CD4-positive, alpha-beta T cell treated with Interleukin-1 beta for 1 hour (primary cell): Measurements from ENCODE around the gene RABL2B.
A peak's percentile ranks its signal among the peaks of the same experiment; 100 is the strongest.
"Not testable (repeated sequence)": the region's sequence is repeated elsewhere in the genome, so short reads cannot be mapped to it uniquely, and the experiment has no call there.

Experiments used
- DNase-seq, 2 donors: peaks; one replicate each; pipeline ENCODE4 v3.0.0-alpha.2; 2020 to 2022

RABL2B gene

GRCh38 chr22:50783033-50783879, at the start of gene RABL2B:
Gene RABL2B, minus strand, starts transcription at chr22:50783636. Its CDS starts 1,342 bp downstream, at chr22:50782294.
- DNase-seq, result peak; percentile 90 to 92

DNA sequence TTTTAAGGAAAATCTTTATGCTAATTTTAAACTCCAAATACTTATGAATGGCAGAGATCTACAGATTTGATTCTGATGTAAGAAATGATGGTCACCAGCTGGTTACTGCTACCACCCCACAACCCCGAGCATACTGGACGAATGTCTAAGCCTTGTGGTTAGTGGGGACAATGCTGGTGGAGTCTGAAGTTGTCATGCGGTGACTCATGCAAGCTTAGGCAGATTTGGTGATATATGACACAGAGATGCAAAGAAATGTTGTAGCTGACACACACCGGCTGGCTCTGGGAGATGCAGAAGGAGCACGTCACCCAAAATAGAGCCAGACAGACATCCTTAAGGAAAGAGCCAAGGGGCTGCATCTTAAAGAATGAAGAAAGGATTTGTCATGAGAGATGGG, 3.5 kb upstream of the RABL2B start:
- DNase-seq, result not testable (repeated sequence)

DNA sequence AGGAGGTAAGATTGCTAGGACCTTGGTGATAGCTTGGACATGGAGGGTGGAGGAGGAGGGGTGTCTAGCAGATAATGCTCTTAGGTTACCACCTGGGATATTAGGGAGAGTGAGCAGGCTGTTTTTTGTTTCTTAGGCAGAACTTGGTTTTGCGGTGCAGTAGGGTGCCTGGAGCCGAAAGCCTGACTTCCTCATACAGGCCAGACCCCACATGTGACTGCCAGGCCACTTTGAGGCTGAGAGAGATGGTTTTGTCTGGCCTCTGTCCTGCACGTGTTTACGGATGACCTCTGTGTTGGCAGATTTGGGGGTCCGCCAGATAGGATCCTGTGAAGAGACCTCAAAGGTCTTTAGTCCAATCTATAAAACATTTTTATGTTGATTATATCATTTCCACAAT, 1.9 kb upstream of the RABL2B start:
- not testable (repeated sequence) for DNase-seq

DNA sequence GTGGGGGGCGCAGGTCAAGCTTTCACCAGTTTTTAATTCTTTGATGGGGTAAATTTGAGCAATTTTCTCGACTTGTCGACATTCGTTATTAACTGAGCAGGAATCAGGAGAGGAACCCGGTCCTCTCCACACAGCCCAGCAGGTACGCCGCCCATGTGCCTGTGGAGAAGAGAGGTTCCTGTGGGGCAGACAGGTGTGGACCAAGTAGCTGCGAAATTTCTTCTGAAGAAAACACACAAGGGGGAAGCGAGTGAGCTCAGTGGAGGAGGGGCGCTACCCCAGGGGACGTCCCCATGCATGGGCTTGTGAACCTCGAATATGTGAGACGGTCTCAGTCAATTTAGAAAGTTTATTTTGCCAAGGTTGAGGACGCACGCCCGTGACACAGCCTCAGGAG, 442 bp upstream of the RABL2B start:
- DNase-seq, result peak; percentile 15 to 36

GRCh38 chr22:50782253-50782652, 1.2 kb downstream of the RABL2B start:
- DNase-seq, result not testable (repeated sequence)

GRCh38 chr22:50780244-50780643, 3.2 kb downstream of the RABL2B start:
- DNase-seq, result not testable (repeated sequence)

GRCh38 chr22:50777631-50778030, 5.8 kb downstream of the RABL2B start:
- not testable (repeated sequence) for DNase-seq

GRCh38 chr22:50775132-50775531, 8.3 kb downstream of the RABL2B start:
- DNase-seq, result peak in 1 of 2 donors; percentile 5

- not testable (repeated sequence) for DNase-seq
These were observed 19.1 kb downstream of the RABL2B start for GRCh38 chr22:50764288-50764687.

DNA sequence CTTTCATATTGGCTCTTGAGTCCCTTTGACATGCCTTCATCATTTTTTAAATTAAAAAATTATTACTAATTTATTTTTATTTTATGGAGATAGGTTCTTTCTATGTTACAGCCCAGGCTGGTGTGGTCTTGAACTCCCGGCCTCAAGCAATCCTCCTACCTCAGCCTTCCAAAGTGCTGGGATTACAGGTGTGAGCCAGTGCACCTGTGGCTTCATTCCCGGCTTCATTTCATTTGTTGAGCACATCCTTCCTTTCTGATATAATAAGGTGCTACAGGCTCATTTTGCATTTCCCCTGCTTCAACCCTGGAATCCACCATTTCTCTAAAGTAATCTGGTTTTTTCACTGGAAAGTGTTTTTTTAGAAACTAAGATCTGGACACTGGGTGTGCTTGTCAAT, 21.6 kb downstream of the RABL2B start:
- DNase-seq, result not testable (repeated sequence)

GRCh38 chr22:50759597-50760341, 23.7 kb downstream of the RABL2B start:
- DNase-seq, result not testable (repeated sequence)

DNA sequence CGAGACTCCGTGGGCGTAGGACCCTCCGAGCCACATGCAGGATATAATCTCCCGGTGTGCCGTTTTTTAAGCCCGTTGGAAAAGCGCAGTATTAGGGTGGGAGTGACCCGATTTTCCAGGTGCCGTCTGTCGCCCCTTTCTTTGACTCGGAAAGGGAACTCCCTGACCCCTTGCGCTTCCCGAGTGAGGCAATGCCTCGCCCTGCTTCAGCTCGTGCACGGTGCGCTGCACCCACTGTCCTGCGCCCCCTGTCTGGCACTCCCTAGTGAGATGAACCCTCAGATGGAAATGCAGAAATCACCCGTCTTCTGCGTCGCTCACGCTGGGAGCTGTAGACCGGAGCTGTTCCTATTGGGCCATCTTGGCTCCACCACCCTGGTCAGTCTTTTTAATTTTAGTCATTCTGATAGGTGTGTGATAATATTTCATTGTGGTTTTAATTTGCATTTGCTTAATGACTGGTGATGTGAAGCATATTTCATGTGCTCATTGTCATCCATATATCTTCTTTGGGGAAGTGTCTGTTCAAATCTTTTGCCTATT, 26.4 kb downstream of the RABL2B start:
- peak; percentile 67 to 73 for DNase-seq

- not testable (repeated sequence) for DNase-seq
These were observed 27.0 kb downstream of the RABL2B start for GRCh38 chr22:50756406-50756805.

- DNase-seq, result not testable (repeated sequence)
These were observed 28.2 kb downstream of the RABL2B start for GRCh38 chr22:50755251-50755650.

- DNase-seq, result not testable (repeated sequence)
These were observed 33.9 kb downstream of the RABL2B start for GRCh38 chr22:50749302-50750074.

DNA sequence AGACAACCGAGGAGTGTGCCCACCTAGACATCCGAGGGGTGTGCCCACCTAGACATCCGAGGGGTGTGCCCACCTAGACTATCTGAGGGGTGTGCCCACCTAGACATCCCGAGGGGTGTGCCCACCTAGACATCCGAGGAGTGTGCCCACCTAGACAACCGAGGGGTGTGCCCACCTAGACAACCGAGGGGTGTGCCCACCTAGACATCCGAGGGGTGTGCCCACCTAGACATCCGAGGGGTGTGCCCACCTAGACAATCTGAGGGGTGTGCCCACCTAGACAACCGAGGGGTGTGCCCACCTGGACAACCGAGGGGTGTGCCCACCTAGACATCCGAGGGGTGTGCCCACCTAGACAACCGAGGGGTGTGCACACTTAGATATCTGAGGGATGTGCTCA, 34.8 kb downstream of the RABL2B start:
- DNase-seq, result not testable (repeated sequence)

GRCh38 chr22:50747521-50747920, 35.9 kb downstream of the RABL2B start:
- not testable (repeated sequence) for DNase-seq

DNA sequence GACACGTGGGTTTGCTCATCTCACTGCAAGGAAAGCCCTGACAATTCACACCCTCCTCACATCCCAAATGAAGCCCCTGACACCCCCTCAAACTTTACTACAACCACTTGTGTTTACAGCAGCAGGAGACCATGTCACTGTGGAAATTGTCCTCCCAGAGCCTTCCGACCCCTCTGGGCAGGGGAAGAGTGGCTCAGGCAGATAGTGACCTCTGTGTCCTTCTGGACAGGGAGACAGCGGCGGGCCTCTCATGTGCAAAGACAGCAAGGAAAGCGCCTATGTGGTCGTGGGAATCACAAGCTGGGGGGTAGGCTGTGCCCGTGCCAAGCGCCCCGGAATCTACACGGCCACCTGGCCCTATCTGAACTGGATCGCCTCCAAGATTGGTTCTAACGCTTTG, 39.0 kb downstream of the RABL2B start:
- not testable (repeated sequence) for DNase-seq

DNA sequence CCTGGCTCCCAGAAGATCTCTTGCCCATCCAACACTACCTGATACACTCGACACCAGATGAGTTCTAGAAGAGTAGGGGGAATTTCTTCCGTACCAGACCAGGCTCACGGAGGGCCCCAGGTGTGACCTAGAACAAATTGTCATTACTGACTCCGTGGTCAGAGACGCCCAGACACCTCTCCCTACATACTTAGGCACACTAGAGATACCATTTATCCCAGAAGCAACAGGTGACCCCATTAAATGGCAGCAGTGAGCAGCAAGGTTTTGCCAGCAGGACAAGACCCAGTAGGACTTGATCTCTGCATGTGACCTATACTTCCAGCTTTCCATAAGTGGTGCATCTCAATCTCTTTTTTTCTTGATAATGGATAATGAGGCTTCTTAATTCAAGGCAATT, 42.7 kb downstream of the RABL2B start:
- not testable (repeated sequence) for DNase-seq

- DNase-seq, result no peak
These were observed 43.5 kb downstream of the RABL2B start for GRCh38 chr22:50739894-50740293.

DNA sequence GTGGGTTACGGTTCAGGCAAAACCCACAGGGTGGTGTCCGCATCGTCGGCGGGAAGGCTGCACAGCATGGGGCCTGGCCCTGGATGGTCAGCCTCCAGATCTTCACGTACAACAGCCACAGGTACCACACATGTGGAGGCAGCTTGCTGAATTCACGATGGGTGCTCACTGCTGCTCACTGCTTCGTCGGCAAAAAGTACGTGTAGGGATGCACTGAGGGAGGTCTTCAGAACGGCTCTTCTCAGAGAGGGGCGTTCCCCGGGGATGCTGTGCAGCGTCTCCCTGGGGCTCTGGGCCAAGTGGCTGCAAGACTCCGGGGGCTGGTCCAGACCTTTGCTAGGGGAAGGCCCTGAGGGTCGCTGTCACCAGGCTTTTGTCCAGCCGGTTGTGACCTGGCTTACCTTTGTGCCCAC, 44.2 kb downstream of the RABL2B start:
- no peak for DNase-seq

GRCh38 chr22:50738649-50739227, 44.7 kb downstream of the RABL2B start:
- DNase-seq, result no peak
